Effector memory CD8-positive, alpha-beta T cell (primary cell): Measurements from ENCODE around the gene GGACT.

Source experiments
- ATAC-seq: fragments of 150-1000 bp; cut with Tn5 transposase; replicated peaks from 2 replicates; pipeline ENCODE4 v1.10.0; 2021; ENCODE audit warnings: mild to moderate bottlenecking, moderate library complexity
- DNase-seq, 3 experiments: peaks; one replicate each; pipeline ENCODE4 v3.0.0; 2021
- H3K27ac Mint-ChIP-seq, 2 donors: one replicate each; pipeline ENCODE4 v1.8.0; 2022; ENCODE audit warnings: mild to moderate bottlenecking in 2 of 2, mixed read lengths in 2 of 2, moderate library complexity in 2 of 2
- H3K27me3 Mint-ChIP-seq, 2 donors: one replicate each; pipeline ENCODE4 v1.8.0; 2022; ENCODE audit warnings: mixed read lengths in 2 of 2
- H3K36me3 Mint-ChIP-seq: one replicate; pipeline ENCODE4 v1.8.0; 2022; ENCODE audit warnings: mild to moderate bottlenecking, moderate library complexity, mixed read lengths; ENCODE audit not compliant: insufficient read depth
- H3K4me1 Mint-ChIP-seq, 2 donors: one replicate each; pipeline ENCODE4 v1.8.0; 2022; ENCODE audit warnings: low read depth in 2 of 2, mixed read lengths in 2 of 2
- H3K4me3 Mint-ChIP-seq, 2 donors: one replicate each; pipeline ENCODE4 v1.8.0; 2022; ENCODE audit warnings: mild to moderate bottlenecking in 2 of 2, mixed read lengths in 2 of 2, moderate library complexity in 2 of 2
- H3K9me3 Mint-ChIP-seq, 2 donors: one replicate each; pipeline ENCODE4 v1.8.0; 2022; ENCODE audit warnings: mixed read lengths in 2 of 2

GGACT gene

GRCh38 chr13:100537951-100538462, 50.6 kb downstream of the GGACT start:
- Mint-ChIP-seq H3K9me3 (no peaks in the 10 kb centered on the region), H3K27me3 (no peaks in the 10 kb centered on the region), H3K4me3 (no peak overlapping the region), H3K36me3 (no peaks in the 10 kb centered on the region), H3K27ac (peak overlapping the region in 1 of 2 donors; percentile 39), H3K4me1 (peaks cover 3 to 11% of the 10 kb centered on the region in 2 donors)
- ATAC-seq (no peak), DNase-seq (no peak)

GRCh38 chr13:100537486-100537885, 51.1 kb downstream of the GGACT start:
- H3K27ac Mint-ChIP-seq = peak overlapping the region in 1 of 2 donors; percentile 39
- H3K4me3 Mint-ChIP-seq = no peak overlapping the region
- H3K4me1 Mint-ChIP-seq = peaks cover 0 to 7% of the 10 kb centered on the region in 2 donors
- H3K9me3 Mint-ChIP-seq = no peaks in the 10 kb centered on the region
- no peak for DNase-seq
- no peaks in the 10 kb centered on the region for H3K36me3 Mint-ChIP-seq
- H3K27me3 Mint-ChIP-seq = no peaks in the 10 kb centered on the region
- no peak for ATAC-seq

DNA sequence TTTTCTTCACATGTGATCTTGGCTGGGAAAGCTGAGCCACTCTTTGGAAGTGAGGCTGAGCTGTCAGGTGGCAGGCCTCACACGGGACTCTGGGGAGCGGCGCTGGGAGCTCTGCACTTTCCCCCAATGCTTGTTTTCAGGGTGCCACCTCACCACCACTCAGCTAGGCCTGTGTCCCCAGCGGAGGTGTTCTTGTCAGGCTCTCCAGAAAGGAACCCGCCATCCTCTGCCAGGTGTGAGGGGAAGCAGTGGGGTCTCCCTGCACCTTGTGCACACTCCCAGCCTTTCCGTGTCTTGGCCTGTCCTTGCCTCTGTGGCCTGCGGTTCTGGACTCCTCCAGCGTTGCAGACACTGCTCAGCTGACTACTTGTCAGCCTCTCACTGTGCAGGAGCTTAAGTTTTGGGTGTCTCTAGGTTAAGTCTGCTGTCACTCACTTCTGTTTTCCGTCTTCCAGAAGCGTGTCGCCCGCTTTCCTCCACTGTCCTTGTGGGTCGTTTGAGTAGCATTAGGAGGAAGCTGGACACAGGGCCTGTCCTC, 51.9 kb downstream of the GGACT start:
- H3K4me1 Mint-ChIP-seq = peaks cover 0 to 7% of the 10 kb centered on the region in 2 donors
- no peaks in the 10 kb centered on the region for H3K36me3 Mint-ChIP-seq
- DNase-seq = no peak
- ATAC-seq = no peak
- H3K9me3 Mint-ChIP-seq = no peaks in the 10 kb centered on the region
- no peaks in the 10 kb centered on the region for H3K27me3 Mint-ChIP-seq
- H3K4me3 Mint-ChIP-seq = no peak overlapping the region
- peak overlapping the region in 1 of 2 donors; percentile 39 for H3K27ac Mint-ChIP-seq

GRCh38 chr13:100535426-100536135, 53.0 kb downstream of the GGACT start:
- Mint-ChIP-seq H3K36me3 (no peaks in the 10 kb centered on the region), H3K27me3 (no peaks in the 10 kb centered on the region), H3K4me3 (no peak overlapping the region), H3K27ac (peak overlapping the region in 1 of 2 donors; percentile 39), H3K4me1 (peaks cover 0 to 7% of the 10 kb centered on the region in 2 donors), H3K9me3 (no peaks in the 10 kb centered on the region)
- ATAC-seq = no peak
- DNase-seq = no peak

GRCh38 chr13:100534911-100535310, 53.7 kb downstream of the GGACT start:
- Mint-ChIP-seq H3K4me1 (peaks cover 0 to 7% of the 10 kb centered on the region in 2 donors), H3K27me3 (no peaks in the 10 kb centered on the region), H3K4me3 (no peak overlapping the region), H3K9me3 (no peaks in the 10 kb centered on the region), H3K27ac (peak overlapping the region in 1 of 2 donors; percentile 39), H3K36me3 (no peaks in the 10 kb centered on the region)
- DNase-seq (no peak), ATAC-seq (no peak)

DNA sequence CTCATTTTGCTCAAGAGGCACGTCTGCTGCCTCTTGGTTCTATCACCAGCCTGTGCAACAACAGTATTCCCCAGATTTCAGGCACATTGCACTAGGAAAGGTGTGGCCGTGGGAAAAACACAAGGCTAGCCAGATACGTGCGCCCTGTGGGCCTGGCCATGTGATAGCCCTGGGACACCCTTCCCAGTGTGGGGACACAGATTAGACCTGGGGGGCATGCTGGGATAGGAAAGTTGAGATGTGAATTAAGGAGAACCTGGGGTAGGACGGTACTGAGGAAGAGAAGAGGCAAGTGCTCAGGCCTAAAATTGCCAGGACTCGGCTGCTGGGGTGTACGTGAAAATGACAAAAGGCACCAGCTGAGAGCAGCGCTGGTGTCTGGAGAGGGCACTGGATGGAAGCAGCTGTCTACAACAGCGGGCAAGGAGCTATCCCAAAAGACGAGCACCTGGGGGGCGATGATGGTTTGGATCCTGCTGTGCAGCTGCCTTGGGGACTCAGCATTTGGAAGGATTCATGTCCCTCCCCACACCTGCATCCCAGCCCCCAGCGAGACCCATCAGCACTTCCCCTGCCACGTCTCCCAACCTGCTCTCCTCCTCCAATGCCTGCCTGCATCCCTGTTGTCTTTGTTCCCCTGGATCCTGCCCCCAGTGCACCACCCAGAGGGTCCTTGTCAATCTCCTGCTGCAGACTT, 54.3 kb downstream of the GGACT start:
- Mint-ChIP-seq H3K27me3 (no peaks in the 10 kb centered on the region), H3K4me1 (peaks cover 0 to 7% of the 10 kb centered on the region in 2 donors), H3K9me3 (no peaks in the 10 kb centered on the region), H3K36me3 (no peaks in the 10 kb centered on the region), H3K27ac (no peak overlapping the region), H3K4me3 (no peak overlapping the region)
- DNase-seq (no peak), ATAC-seq (no peak)

DNA sequence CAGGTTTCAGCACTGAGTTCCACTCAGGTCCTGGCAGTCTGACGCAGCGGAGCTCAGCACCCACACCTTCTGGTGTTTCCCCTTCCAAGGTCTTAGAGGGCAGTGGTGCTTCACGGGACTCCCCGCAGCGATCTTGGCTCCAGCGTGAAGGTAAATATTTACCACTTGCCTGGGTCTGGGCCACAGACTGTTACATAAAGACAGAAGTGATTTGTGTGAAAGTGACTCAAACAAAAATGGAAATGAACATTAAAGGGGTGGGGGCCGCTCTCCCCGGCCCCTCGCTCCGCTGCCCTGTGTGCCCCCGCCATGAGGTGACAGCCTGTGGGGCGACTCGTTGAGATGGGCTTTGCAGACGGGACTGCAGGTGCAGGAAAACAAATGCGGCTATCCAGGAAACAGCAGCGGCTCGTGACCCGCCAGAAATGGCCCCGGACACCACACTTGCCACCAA, 55.0 kb downstream of the GGACT start:
- H3K4me1 Mint-ChIP-seq = peaks cover 0 to 7% of the 10 kb centered on the region in 2 donors
- DNase-seq = no peak

DNA sequence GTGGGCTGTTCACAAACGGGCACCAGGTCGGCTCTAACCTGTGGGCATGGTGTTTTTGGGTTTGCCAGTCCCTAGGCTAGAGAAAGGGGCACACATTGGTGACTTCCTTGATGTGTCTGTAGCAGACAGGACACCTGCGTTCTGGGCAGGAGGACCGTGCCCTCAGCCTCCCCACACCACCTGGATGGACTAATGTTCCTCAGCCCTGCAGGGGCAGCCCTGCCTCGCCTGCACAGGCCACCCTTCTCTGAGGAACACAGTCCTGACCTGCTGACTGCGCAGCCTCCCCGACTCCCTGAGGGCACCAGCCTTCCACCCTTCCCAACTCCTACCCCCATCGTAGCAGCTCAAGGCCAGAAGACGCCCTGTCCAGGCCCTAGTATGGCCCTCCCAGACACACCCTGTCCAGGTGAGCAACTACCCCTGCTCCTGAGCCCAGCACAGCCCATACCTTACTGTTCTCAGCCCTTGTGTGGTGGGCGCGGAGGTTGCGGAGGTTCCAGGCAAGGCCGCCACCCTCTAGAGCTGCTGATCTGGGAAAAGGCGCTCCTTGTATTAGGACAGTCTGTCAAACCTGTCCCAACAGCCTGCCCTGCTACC, 55.7 kb downstream of the GGACT start:
- Mint-ChIP-seq H3K27ac (no peak overlapping the region), H3K27me3 (no peaks in the 10 kb centered on the region), H3K4me3 (no peak overlapping the region), H3K36me3 (no peaks in the 10 kb centered on the region), H3K4me1 (peaks cover 0 to 7% of the 10 kb centered on the region in 2 donors), H3K9me3 (no peaks in the 10 kb centered on the region)
- DNase-seq (no peak), ATAC-seq (no peak)

More for the DNA sequence above, 55.0 kb downstream of the GGACT start:
- no peak overlapping the region for H3K27ac Mint-ChIP-seq
- no peaks in the 10 kb centered on the region for H3K36me3 Mint-ChIP-seq
- no peak overlapping the region for H3K4me3 Mint-ChIP-seq
- H3K9me3 Mint-ChIP-seq = no peaks in the 10 kb centered on the region
- ATAC-seq = no peak
- H3K27me3 Mint-ChIP-seq = no peaks in the 10 kb centered on the region

DNA sequence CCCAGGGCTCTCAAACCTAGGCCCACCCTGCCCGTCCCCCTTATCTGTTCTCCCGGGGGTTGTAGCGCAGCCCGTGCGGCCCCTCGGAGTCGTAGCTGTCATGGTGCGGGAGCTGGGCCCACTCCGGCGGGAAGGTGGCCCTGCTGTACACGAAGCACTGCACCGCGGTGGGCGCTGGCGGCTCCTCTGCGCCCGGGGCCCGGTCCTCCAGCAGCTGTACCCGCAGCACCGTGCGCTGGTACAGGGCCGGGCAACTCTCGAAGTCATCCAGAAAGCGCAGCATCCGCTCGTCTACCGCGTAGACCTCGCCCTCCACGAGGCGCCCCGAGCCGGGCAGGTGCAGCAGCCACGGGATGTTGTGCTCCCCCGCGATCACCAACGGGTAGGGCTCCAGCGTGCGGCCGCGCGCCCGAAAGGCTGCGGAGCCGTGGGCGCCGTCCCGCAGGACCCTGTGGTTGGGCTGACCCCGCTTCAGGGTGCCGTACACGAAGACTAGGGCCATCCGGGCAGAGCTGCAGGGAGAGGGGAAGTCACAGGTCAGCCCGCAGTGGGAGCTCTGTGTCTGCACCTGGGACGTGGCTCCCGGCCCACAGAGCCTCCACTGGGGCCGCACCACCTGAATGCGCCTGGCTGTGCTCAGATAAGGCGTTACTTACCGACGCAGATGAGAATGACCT, 56.4 kb downstream of the GGACT start:
- H3K4me1 Mint-ChIP-seq = peaks cover 0 to 3% of the 10 kb centered on the region in 2 donors
- DNase-seq = no peak
- no peak for ATAC-seq
- no peak overlapping the region for H3K27ac Mint-ChIP-seq
- H3K36me3 Mint-ChIP-seq = no peaks in the 10 kb centered on the region
- H3K4me3 Mint-ChIP-seq = no peak overlapping the region
- H3K27me3 Mint-ChIP-seq = no peaks in the 10 kb centered on the region
- no peaks in the 10 kb centered on the region for H3K9me3 Mint-ChIP-seq

- Mint-ChIP-seq H3K4me3 (no peak overlapping the region), H3K27ac (peak overlapping the region in 1 of 2 donors; percentile 42)
Measured at GRCh38 chr13:100530671-100531213, 57.8 kb downstream of the GGACT start.

DNA sequence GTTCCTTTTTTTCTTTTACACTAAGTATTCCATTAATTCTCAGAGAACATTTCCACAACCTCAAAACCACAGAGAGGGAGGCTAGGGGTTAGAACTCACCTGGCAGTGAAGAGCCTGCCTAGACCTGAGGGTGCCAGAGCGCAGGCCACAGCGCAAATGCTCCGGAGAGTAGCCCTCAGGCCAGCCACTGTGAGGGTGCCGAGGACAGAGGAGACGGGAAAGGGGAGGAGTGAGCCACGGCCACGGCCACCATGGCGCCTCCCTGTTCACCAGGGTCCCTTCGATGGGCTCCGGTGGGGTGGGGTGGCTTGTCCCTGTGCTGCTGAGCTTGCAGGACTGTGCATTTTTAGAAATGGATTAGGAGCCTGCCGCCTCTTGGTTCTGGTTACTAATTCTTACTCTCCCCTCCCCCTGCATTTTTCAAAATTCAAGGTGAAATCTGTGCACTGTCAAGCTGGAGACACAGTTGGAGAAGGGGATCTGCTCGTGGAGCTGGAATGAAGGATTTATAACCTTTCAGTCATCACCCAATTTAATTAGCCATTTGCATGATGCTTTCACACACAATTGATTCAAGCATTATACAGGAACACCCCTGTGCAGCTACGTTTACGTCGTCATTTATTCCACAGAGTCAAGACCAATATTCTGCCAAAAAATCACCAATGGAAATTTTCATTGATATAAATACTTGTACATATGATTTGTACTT, 58.8 kb downstream of the GGACT start:
- H3K4me1 Mint-ChIP-seq = no peaks in the 10 kb centered on the region
- H3K36me3 Mint-ChIP-seq = peaks cover 3% of the 10 kb centered on the region
- H3K4me3 Mint-ChIP-seq = no peak overlapping the region
- DNase-seq (no peak), ATAC-seq (no peak)
- H3K27ac Mint-ChIP-seq = no peak overlapping the region
- H3K9me3 Mint-ChIP-seq = no peaks in the 10 kb centered on the region
- no peaks in the 10 kb centered on the region for H3K27me3 Mint-ChIP-seq

More at GRCh38 chr13:100530671-100531213, 57.8 kb downstream of the GGACT start:
- Mint-ChIP-seq H3K4me1 (no peaks in the 10 kb centered on the region), H3K9me3 (no peaks in the 10 kb centered on the region), H3K27me3 (no peaks in the 10 kb centered on the region), H3K36me3 (peaks cover 3% of the 10 kb centered on the region)
- ATAC-seq (no peak), DNase-seq (no peak)

GRCh38 chr13:100528820-100529219, 59.8 kb downstream of the GGACT start:
- H3K36me3 Mint-ChIP-seq = peaks cover 3% of the 10 kb centered on the region
- H3K27ac Mint-ChIP-seq = no peak overlapping the region
- H3K9me3 Mint-ChIP-seq = no peaks in the 10 kb centered on the region
- no peaks in the 10 kb centered on the region for H3K27me3 Mint-ChIP-seq
- DNase-seq = no peak
- no peak for ATAC-seq
- no peak overlapping the region for H3K4me3 Mint-ChIP-seq
- no peaks in the 10 kb centered on the region for H3K4me1 Mint-ChIP-seq
